GM23338 (cell line): ENCODE measurements around the gene MIDN. TPM values are rescaled to one million over a fixed set of nuclear protein-coding genes. Genes with fewer than 3 reads are reported as not detected.
A peak's percentile ranks its signal among the peaks of the same experiment; 100 is the strongest.

Experiments used
- ATAC-seq: fragments of 200-7000 bp; cut with Tn5 transposase; 3 replicates; pipeline ENCODE4 v1.9.1; 2020
- DNase-seq: peaks from one replicate; pipeline ENCODE4 v3.0.0-alpha.2; 2015; ENCODE audit warnings: low spot score
- H2AFZ ChIP-seq: fragments of 200-600 bp; sonication (generic); 2 replicates; pipeline ENCODE4 v1.8.0; 2016; ENCODE audit warnings: antibody characterized with exemption, mild to moderate bottlenecking, moderate library complexity
- H3F3A ChIP-seq: fragments of 200-600 bp; sonication (generic); replicated peaks from 2 replicates; pipeline ENCODE4 v1.8.0; 2017; ENCODE audit warnings: antibody characterized with exemption, mixed run types, low read depth
- H3K27ac ChIP-seq: fragments of 200-600 bp; sonication (generic); 2 replicates; pipeline ENCODE4 v1.6.1; 2016; ENCODE audit warnings: low read depth
- H3K27me3 ChIP-seq: fragments of 200-600 bp; sonication (generic); 2 replicates; pipeline ENCODE4 v1.8.0; 2016; ENCODE audit warnings: mild to moderate bottlenecking, mixed run types, moderate library complexity; ENCODE audit not compliant: insufficient read depth
- H3K36me3 ChIP-seq: fragments of 200-600 bp; sonication (generic); 2 replicates; pipeline ENCODE4 v1.8.0; 2016; ENCODE audit warnings: mild to moderate bottlenecking; ENCODE audit not compliant: insufficient read depth
- H3K4me1 ChIP-seq: fragments of 200-600 bp; sonication (generic); 2 replicates; pipeline ENCODE4 v1.8.0; 2016; ENCODE audit warnings: mild to moderate bottlenecking, moderate library complexity; ENCODE audit not compliant: insufficient read depth
- H3K4me2 ChIP-seq: fragments of 200-600 bp; sonication (generic); 2 replicates; pipeline ENCODE4 v1.7.1; 2017; ENCODE audit warnings: mixed run types
- H3K4me3 ChIP-seq: fragments of 200-600 bp; sonication (generic); 2 replicates; pipeline ENCODE4 v1.6.1; 2016; ENCODE audit warnings: mixed run types
- H3K79me2 ChIP-seq: fragments of 200-600 bp; sonication (generic); replicated peaks from 2 replicates; pipeline ENCODE4 v1.8.0; 2017; ENCODE audit warnings: mild to moderate bottlenecking; ENCODE audit not compliant: insufficient read depth
- H3K9me2 ChIP-seq: fragments of 200-600 bp; sonication (generic); 2 replicates; pipeline ENCODE4 v1.8.0; 2017; ENCODE audit not compliant: insufficient read depth
- H4K20me1 ChIP-seq: fragments of 200-600 bp; sonication (generic); replicated peaks from 2 replicates; pipeline ENCODE4 v1.8.0; 2017; ENCODE audit warnings: mild to moderate bottlenecking; ENCODE audit not compliant: insufficient read depth
- H3K27ac Mint-ChIP-seq: 2 replicates; pipeline ENCODE4 v1.8.0; 2020; ENCODE audit warnings: inconsistent platforms, mild to moderate bottlenecking, moderate library complexity, mixed read lengths
- H3K27me3 Mint-ChIP-seq: 3 replicates; pipeline ENCODE4 v1.8.0; 2022; ENCODE audit warnings: low read depth, mild to moderate bottlenecking, moderate library complexity, mixed read lengths, inconsistent platforms; ENCODE audit not compliant: insufficient read depth, poor library complexity
- H3K36me3 Mint-ChIP-seq: 3 replicates; pipeline ENCODE4 v1.8.0; 2021; ENCODE audit warnings: low read depth, mild to moderate bottlenecking, inconsistent platforms, moderate library complexity, mixed read lengths
- H3K4me1 Mint-ChIP-seq: 3 replicates; pipeline ENCODE4 v1.8.0; 2020; ENCODE audit warnings: mild to moderate bottlenecking, inconsistent platforms, mixed read lengths
- H3K4me3 Mint-ChIP-seq: 3 replicates; pipeline ENCODE4 v1.8.0; 2021; ENCODE audit warnings: moderate library complexity, mild to moderate bottlenecking, inconsistent platforms, mixed read lengths
- H3K9me3 Mint-ChIP-seq: 3 replicates; pipeline ENCODE4 v1.8.0; 2020; ENCODE audit warnings: moderate library complexity, mild to moderate bottlenecking, inconsistent platforms, mixed read lengths
- CREB1 ChIP-seq: fragments of 250-450 bp; sonication (Bioruptor Pico); IDR thresholded peaks from 2 replicates; pipeline ENCODE4 v1.5.0; 2020; ENCODE audit warnings: low read depth, mild to moderate bottlenecking, moderate library complexity
- ETS1 ChIP-seq: IDR thresholded peaks from 2 replicates; pipeline ENCODE4 v1.6.1; 2016; ENCODE audit warnings: antibody characterized with exemption
- polyA plus RNA-seq: library from polyadenylated mRNA; unstranded; fragments of >200 nt; fragmentation: Nextera tagmentation; extraction: Ambion mirVana; gene quantifications from 2 replicates; pipeline ENCODE4 v1.2.1, GENCODE V29; 2016
- total RNA-seq: library from RNA; depleted of rRNA; stranded (reverse); fragments of >200 nt; shearing (Covaris generic); gene quantifications from 2 replicates; pipeline ENCODE4 v1.2.3, GENCODE V29; 2014
- TF ChIP-seq, protein P1 (sequence below): fragments of 250-450 bp; sonication (Bioruptor Pico); IDR thresholded peaks from 2 replicates; pipeline ENCODE4 v1.5.0; 2020; ENCODE audit warnings: mild to moderate bottlenecking, moderate library complexity

MIDN gene
- total and polyA plus RNA-seq, 2 experiments from 2014 or later, result 28.6 to 113 TPM

- TF ChIP-seq, protein P1, sequence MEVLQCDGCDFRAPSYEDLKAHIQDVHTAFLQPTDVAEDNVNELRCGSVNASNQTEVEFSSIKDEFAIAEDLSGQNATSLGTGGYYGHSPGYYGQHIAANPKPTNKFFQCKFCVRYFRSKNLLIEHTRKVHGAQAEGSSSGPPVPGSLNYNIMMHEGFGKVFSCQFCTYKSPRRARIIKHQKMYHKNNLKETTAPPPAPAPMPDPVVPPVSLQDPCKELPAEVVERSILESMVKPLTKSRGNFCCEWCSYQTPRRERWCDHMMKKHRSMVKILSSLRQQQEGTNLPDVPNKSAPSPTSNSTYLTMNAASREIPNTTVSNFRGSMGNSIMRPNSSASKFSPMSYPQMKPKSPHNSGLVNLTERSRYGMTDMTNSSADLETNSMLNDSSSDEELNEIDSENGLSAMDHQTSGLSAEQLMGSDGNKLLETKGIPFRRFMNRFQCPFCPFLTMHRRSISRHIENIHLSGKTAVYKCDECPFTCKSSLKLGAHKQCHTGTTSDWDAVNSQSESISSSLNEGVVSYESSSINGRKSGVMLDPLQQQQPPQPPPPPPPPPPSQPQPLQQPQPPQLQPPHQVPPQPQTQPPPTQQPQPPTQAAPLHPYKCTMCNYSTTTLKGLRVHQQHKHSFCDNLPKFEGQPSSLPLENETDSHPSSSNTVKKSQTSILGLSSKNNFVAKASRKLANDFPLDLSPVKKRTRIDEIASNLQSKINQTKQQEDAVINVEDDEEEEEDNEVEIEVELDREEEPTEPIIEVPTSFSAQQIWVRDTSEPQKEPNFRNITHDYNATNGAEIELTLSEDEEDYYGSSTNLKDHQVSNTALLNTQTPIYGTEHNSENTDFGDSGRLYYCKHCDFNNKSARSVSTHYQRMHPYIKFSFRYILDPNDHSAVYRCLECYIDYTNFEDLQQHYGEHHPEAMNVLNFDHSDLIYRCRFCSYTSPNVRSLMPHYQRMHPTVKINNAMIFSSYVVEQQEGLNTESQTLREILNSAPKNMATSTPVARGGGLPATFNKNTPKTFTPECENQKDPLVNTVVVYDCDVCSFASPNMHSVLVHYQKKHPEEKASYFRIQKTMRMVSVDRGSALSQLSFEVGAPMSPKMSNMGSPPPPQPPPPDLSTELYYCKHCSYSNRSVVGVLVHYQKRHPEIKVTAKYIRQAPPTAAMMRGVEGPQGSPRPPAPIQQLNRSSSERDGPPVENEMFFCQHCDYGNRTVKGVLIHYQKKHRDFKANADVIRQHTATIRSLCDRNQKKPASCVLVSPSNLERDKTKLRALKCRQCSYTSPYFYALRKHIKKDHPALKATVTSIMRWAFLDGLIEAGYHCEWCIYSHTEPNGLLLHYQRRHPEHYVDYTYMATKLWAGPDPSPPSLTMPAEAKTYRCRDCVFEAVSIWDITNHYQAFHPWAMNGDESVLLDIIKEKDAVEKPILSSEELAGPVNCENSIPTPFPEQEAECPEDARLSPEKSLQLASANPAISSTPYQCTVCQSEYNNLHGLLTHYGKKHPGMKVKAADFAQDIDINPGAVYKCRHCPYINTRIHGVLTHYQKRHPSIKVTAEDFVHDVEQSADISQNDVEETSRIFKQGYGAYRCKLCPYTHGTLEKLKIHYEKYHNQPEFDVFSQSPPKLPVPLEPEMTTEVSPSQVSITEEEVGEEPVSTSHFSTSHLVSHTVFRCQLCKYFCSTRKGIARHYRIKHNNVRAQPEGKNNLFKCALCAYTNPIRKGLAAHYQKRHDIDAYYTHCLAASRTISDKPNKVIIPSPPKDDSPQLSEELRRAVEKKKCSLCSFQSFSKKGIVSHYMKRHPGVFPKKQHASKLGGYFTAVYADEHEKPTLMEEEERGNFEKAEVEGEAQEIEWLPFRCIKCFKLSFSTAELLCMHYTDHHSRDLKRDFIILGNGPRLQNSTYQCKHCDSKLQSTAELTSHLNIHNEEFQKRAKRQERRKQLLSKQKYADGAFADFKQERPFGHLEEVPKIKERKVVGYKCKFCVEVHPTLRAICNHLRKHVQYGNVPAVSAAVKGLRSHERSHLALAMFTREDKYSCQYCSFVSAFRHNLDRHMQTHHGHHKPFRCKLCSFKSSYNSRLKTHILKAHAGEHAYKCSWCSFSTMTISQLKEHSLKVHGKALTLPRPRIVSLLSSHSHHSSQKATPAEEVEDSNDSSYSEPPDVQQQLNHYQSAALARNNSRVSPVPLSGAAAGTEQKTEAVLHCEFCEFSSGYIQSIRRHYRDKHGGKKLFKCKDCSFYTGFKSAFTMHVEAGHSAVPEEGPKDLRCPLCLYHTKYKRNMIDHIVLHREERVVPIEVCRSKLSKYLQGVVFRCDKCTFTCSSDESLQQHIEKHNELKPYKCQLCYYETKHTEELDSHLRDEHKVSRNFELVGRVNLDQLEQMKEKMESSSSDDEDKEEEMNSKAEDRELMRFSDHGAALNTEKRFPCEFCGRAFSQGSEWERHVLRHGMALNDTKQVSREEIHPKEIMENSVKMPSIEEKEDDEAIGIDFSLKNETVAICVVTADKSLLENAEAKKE, result no peak
These were observed 11.0 kb downstream of the MIDN start (continued) for GRCh38 chr19:1259206-1259875.

DNA sequence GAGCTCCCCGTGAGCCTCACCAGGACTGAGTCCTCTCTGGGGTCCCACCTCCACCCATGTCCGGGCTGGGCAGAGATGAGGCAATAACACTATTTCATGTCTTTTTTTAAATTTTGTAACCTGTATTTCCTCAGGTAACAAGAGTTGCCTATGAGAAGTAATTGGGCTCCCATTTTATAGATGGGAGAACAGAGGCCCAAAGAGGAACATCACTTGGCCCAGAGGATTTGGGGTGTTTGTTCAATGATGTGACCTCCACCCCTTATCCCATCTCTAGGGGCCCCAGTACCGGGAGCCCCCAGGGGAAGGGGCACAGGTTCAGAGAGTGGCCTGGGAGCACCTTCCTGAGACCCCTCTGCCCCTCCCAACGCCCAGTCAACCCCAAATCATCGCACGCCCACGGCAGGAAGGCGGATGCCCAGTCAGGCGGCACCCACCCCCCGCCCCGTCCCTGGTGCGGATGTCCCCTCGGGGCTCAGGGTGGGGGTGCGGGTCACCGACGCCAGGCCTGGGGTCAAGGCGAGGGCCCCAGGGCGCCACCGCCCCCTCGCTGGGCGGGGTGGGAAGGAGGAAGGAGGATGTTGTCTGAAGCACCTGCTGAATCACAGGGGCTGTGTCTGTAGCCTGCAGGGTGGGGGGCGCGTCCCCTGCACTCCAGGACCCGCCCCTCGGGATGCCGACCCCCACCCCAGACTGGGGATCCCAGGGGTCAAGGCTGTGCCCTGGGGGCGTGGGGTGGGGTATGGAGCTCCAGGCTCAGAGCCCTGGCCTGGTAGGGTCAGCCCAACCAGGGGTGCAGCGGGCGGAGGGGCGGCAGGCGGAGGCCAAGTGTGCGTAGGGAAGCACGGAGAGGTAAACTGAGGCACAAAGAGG, 11.7 kb downstream of the MIDN start:
- no peak for DNase-seq
- Histone ChIP-seq H3K4me3 (peak overlapping the region; percentile 95), H2AFZ (0 out of 2 replicates have a peak overlapping the region, but pooled peaks have one; percentile 52), H3K27me3 (no peaks in the 10 kb centered on the region), H3K27ac (peak overlapping the region; percentile 94), H3K9me2 (no peaks in the 10 kb centered on the region), H4K20me1 (peaks cover 20% of the 10 kb centered on the region), H3K4me2 (peak overlapping the region; percentile 82), H3F3A (peaks cover 75% of the 10 kb centered on the region), H3K36me3 (peaks cover 15% of the 10 kb centered on the region), H3K4me1 (peaks cover 58% of the 10 kb centered on the region), H3K79me2 (peaks cover 19% of the 10 kb centered on the region)
- Mint-ChIP-seq H3K36me3 (peaks cover 47% of the 10 kb centered on the region), H3K27ac (peak overlapping the region; percentile 91), H3K4me3 (peak overlapping the region; percentile 55), H3K9me3 (no peaks in the 10 kb centered on the region; the same call in 1 of the 3 replicates), H3K27me3 (peaks cover 35% of the 10 kb centered on the region), H3K4me1 (peaks cover 59% of the 10 kb centered on the region)
- TF ChIP-seq CREB1 (CRISPR knock-in tag), result no peak
- TF ChIP-seq ETS1, result 0 out of 2 replicates have a peak, but pooled peaks have one; percentile 12
- peak; percentile 6 for ATAC-seq
